ENCODE results near the gene MAP1LC3C. TPM values are rescaled to one million over a fixed set of nuclear protein-coding genes. Genes with fewer than 3 reads are reported as not detected.

Gene MAP1LC3C
- total and polyA plus RNA-seq, 10 of the 15 experiments (the other 5 are each of a cell fraction or from before 2014, with no cell fraction given), result 0.19 TPM; not detected in 9

DNA sequence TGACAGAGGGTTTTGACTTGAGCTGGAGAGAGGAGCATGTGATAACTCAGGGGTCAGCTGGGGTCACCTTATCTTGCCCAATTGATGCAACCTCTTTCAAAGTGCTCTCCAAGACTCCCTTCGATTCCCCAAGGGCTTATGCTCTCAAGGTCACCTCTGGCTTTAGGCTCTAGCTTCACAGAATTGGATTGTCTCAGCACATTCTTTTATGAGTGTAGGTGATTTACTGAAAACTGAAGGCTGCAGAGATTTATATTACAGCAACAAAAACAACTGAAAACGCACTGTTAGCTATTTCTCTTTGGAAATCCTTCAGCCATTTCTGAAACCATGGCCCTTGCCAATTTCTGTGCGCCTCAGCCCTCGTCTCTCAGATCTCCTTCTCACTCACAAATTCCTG, 34.5 kb upstream of the MAP1LC3C start:
- no peak overlapping the region for H3K27ac ChIP-seq (ENCODE audit: control insufficient read depth, insufficient read depth)
- 30% methylated on average over 4 of the region's 4 CpGs for WGBS (ENCODE audit: insufficient coverage, insufficient replicate concordance, low lambda C conversion rate, missing lambda C conversion rate)
- in situ Hi-C loops (cut with MboI), result loop anchor here (5.0 kb wide), 1 partner anchor 49 kb away; no protein-coding TSS in a partner anchor

More for the DNA sequence above, 34.5 kb upstream of the MAP1LC3C start:
- RAD21 ChIA-PET (ENCODE audit: unreplicated experiment), result no interaction called here
- intact Hi-C loops (cut with micrococcal nuclease; ENCODE audit: unreplicated experiment), result no loop called here
- TF ChIP-seq, protein P1, sequence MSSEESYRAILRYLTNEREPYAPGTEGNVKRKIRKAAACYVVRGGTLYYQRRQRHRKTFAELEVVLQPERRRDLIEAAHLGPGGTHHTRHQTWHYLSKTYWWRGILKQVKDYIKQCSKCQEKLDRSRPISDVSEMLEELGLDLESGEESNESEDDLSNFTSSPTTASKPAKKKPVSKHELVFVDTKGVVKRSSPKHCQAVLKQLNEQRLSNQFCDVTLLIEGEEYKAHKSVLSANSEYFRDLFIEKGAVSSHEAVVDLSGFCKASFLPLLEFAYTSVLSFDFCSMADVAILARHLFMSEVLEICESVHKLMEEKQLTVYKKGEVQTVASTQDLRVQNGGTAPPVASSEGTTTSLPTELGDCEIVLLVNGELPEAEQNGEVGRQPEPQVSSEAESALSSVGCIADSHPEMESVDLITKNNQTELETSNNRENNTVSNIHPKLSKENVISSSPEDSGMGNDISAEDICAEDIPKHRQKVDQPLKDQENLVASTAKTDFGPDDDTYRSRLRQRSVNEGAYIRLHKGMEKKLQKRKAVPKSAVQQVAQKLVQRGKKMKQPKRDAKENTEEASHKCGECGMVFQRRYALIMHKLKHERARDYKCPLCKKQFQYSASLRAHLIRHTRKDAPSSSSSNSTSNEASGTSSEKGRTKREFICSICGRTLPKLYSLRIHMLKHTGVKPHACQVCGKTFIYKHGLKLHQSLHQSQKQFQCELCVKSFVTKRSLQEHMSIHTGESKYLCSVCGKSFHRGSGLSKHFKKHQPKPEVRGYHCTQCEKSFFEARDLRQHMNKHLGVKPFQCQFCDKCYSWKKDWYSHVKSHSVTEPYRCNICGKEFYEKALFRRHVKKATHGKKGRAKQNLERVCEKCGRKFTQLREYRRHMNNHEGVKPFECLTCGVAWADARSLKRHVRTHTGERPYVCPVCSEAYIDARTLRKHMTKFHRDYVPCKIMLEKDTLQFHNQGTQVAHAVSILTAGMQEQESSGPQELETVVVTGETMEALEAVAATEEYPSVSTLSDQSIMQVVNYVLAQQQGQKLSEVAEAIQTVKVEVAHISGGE (CRISPR knock-in tag; IDR thresholded peaks at IDR 0.05), result no peak
- TF ChIP-seq TCF3 (IDR thresholded peaks at IDR 0.05; ENCODE audit: borderline replicate concordance, insufficient read depth, low read depth, low read length) (no peak), CBX5 (IDR thresholded peaks at IDR 0.05; ENCODE audit: low read depth) (no peak), SUZ12 (IDR thresholded peaks at IDR 0.05; ENCODE audit: unreplicated experiment) (no peak), RCOR1 (conservative IDR thresholded peaks at IDR 0.05; ENCODE audit: low read depth, low read length) (no peak), SMAD1 (IDR thresholded peaks at IDR 0.05; ENCODE audit: low read depth, partially characterized antibody) (no peak), IKZF1 (conservative IDR thresholded peaks at IDR 0.05) (no peak), SIN3A (IDR thresholded peaks at IDR 0.05; ENCODE audit: low read depth, low read length) (no peak)
- TF ChIP-seq, protein P2, sequence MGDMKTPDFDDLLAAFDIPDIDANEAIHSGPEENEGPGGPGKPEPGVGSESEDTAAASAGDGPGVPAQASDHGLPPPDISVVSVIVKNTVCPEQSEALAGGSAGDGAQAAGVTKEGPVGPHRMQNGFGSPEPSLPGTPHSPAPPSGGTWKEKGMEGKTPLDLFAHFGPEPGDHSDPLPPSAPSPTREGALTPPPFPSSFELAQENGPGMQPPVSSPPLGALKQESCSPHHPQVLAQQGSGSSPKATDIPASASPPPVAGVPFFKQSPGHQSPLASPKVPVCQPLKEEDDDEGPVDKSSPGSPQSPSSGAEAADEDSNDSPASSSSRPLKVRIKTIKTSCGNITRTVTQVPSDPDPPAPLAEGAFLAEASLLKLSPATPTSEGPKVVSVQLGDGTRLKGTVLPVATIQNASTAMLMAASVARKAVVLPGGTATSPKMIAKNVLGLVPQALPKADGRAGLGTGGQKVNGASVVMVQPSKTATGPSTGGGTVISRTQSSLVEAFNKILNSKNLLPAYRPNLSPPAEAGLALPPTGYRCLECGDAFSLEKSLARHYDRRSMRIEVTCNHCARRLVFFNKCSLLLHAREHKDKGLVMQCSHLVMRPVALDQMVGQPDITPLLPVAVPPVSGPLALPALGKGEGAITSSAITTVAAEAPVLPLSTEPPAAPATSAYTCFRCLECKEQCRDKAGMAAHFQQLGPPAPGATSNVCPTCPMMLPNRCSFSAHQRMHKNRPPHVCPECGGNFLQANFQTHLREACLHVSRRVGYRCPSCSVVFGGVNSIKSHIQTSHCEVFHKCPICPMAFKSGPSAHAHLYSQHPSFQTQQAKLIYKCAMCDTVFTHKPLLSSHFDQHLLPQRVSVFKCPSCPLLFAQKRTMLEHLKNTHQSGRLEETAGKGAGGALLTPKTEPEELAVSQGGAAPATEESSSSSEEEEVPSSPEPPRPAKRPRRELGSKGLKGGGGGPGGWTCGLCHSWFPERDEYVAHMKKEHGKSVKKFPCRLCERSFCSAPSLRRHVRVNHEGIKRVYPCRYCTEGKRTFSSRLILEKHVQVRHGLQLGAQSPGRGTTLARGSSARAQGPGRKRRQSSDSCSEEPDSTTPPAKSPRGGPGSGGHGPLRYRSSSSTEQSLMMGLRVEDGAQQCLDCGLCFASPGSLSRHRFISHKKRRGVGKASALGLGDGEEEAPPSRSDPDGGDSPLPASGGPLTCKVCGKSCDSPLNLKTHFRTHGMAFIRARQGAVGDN (IDR thresholded peaks at IDR 0.05), result no peak
- TF ChIP-seq, protein P3, sequence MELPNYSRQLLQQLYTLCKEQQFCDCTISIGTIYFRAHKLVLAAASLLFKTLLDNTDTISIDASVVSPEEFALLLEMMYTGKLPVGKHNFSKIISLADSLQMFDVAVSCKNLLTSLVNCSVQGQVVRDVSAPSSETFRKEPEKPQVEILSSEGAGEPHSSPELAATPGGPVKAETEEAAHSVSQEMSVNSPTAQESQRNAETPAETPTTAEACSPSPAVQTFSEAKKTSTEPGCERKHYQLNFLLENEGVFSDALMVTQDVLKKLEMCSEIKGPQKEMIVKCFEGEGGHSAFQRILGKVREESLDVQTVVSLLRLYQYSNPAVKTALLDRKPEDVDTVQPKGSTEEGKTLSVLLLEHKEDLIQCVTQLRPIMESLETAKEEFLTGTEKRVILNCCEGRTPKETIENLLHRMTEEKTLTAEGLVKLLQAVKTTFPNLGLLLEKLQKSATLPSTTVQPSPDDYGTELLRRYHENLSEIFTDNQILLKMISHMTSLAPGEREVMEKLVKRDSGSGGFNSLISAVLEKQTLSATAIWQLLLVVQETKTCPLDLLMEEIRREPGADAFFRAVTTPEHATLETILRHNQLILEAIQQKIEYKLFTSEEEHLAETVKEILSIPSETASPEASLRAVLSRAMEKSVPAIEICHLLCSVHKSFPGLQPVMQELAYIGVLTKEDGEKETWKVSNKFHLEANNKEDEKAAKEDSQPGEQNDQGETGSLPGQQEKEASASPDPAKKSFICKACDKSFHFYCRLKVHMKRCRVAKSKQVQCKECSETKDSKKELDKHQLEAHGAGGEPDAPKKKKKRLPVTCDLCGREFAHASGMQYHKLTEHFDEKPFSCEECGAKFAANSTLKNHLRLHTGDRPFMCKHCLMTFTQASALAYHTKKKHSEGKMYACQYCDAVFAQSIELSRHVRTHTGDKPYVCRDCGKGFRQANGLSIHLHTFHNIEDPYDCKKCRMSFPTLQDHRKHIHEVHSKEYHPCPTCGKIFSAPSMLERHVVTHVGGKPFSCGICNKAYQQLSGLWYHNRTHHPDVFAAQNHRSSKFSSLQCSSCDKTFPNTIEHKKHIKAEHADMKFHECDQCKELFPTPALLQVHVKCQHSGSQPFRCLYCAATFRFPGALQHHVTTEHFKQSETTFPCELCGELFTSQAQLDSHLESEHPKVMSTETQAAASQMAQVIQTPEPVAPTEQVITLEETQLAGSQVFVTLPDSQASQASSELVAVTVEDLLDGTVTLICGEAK (IDR thresholded peaks at IDR 0.05; ENCODE audit: borderline replicate concordance), result no peak
- Histone ChIP-seq H3K9me3 (replicated peaks; ENCODE audit: control insufficient read depth, insufficient read depth, low read length) (no peaks in the 10 kb centered on the region), H3K4me1 (ENCODE audit: control insufficient read depth, insufficient read depth, low read length) (no peaks in the 10 kb centered on the region), H3K9ac (ENCODE audit: control insufficient read depth, insufficient read depth, low read length) (no peak overlapping the region), H3K36me3 (ENCODE audit: control insufficient read depth in 2 of 2, insufficient read depth in 2 of 2, low read length in 1 of 2) (no peaks in the 10 kb centered on the region), H3K4me2 (ENCODE audit: control insufficient read depth, insufficient read depth) (no peak overlapping the region), H3K27me3 (replicated peaks in 1 of 2; ENCODE audit: control insufficient read depth in 2 of 2, insufficient read depth in 2 of 2, low read length in 1 of 2) (no peaks in the 10 kb centered on the region), H4K20me1 (ENCODE audit: control insufficient read depth, insufficient read depth) (no peaks in the 10 kb centered on the region; the same call in 1 of the 2 replicates), H3K79me2 (ENCODE audit: control insufficient read depth, insufficient read depth, low read length) (no peaks in the 10 kb centered on the region), H2AFZ (ENCODE audit: control insufficient read depth, low read depth, low read length) (no peak overlapping the region), H3K4me3 (no peak overlapping the region)
- POLR2A ChIA-PET, result no interaction called here
- DNase-seq (ENCODE audit: low read depth, low spot score) (no peak), ATAC-seq (no peak), FAIRE-seq (no peak)
- no TSS peak for BruUV-seq (replicated peaks)
- SMC1A ChIA-PET (ENCODE audit: uncharacterized antibody, unreplicated experiment), result no interaction called here
- CTCF ChIA-PET, result no interaction called here
